SH-SY5Y (cell line): ENCODE measurements around the gene LRFN5.

Experiments used
- GATA2 ChIP-seq: IDR thresholded peaks from 2 replicates; pipeline ENCODE4 v1.6.1; 2011; ENCODE audit warnings: mild to moderate bottlenecking, low read depth, low read length
- GATA3 ChIP-seq: IDR thresholded peaks from 2 replicates; pipeline ENCODE4 v1.6.1; 2011; ENCODE audit warnings: low read depth, mild to moderate bottlenecking, low read length, moderate library complexity

DNA sequence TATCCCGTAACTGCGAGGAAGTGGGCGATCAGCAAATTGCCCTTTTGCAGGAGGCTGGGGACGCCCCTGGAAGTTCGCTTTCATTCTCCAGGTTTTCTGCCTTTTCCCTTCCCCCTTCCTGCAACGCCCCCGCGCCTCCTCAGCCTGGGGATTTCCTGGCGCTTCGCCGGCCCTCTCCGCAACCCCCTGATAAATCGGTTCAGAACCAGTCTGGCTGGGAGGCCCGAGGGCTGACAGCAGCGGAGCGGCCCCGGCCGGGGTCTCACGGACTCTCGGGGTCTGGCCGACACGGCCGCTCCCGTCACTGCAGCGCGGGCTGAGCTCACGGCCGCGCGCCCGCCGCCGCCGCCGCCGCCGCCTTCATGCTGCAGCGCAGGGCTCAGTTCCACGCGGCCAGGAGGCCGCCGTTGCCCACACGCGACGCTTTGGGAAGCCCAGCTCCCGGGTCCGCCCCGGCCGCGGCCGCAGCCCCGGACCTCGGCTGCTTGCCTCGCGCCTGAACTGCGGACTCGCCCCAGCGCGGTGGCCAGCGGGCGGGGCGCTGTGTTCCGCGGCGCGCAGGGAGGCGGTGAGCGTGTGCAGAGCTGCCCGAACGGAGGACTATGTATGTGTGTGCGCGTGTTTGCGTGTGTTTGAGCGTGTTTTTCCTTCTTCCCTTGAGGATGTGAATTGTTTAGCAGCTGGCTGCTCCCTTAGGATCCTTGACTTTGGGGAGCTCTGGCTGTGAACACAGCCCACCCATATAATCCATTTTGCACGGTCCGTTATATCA is at the start of gene LRFN5:
- no peak for TF ChIP-seq GATA3
- no peak for TF ChIP-seq GATA2
